Measurements from ENCODE around the gene YWHAG.
"Not testable (repeated sequence)": the region's sequence is repeated elsewhere in the genome, so short reads cannot be mapped to it uniquely, and the experiment has no call there.

The YWHAG gene

GRCh38 chr7:76292911-76293310 is 65.9 kb downstream of the YWHAG start:
- DNase-seq = not testable (repeated sequence)

GRCh38 chr7:76292213-76292573 is 66.6 kb downstream of the YWHAG start:
- DNase-seq = no peak

- peak; percentile 97 for DNase-seq
Measured at GRCh38 chr7:76291351-76292212, 67.2 kb downstream of the YWHAG start.

GRCh38 chr7:76290847-76291350 is 67.9 kb downstream of the YWHAG start:
- DNase-seq = not testable (repeated sequence)

- DNase-seq = no peak
Measured at GRCh38 chr7:76286842-76287403, 71.9 kb downstream of the YWHAG start.

- no peak for DNase-seq
Measured at GRCh38 chr7:76285604-76286374, 73.0 kb downstream of the YWHAG start.

GRCh38 chr7:76283254-76284159 is 75.3 kb downstream of the YWHAG start:
- DNase-seq = no peak

- DNase-seq = no peak
Measured at GRCh38 chr7:76282344-76283253, 76.2 kb downstream of the YWHAG start.

- no peak for DNase-seq
Measured at GRCh38 chr7:76281706-76282343, 77.0 kb downstream of the YWHAG start.

- DNase-seq = no peak
Measured at GRCh38 chr7:76281006-76281705, 77.6 kb downstream of the YWHAG start.

- no peak for DNase-seq
Measured at GRCh38 chr7:76280408-76280807, 78.4 kb downstream of the YWHAG start.

- no peak for DNase-seq
Measured at GRCh38 chr7:76278540-76278939, 80.3 kb downstream of the YWHAG start.
